Spleen (tissue), 7 donors: ENCODE results near the gene HID1.

Source experiments
- POLR2A ChIP-seq, 3 donors: fragments of 450-650 bp; IDR thresholded peaks; one replicate each; pipeline ENCODE4 v1.5.1; 2017; ENCODE audit warnings: antibody characterized with exemption in 3 of 3, mild to moderate bottlenecking in 1 of 3
- TF ChIP-seq, protein P1 (sequence below), 11 experiments: fragments of 200-600 bp in 7 of 11; fragments of 450-650 bp in 4 of 11; sonication (generic) in 4 of 11; IDR thresholded peaks in 8 of 11; conservative IDR thresholded peaks in 3 of 11; 1 replicate in 7 of 11; 2 replicates in 4 of 11; pipeline versions ENCODE4 v1.4.0 to v1.8.0; 2016 to 2021; ENCODE audit warnings: antibody characterized with exemption in 11 of 11, inconsistent platforms in 4 of 11, mild to moderate bottlenecking in 1 of 11
- donor health status: DM: no; HTN: no; CAD: no; lungs with moderate emphysema.
- donor health status: DM: no; HTN: no; CAD: no.
- donor health status: DM: no; HTN: no; CAD: no.

DNA sequence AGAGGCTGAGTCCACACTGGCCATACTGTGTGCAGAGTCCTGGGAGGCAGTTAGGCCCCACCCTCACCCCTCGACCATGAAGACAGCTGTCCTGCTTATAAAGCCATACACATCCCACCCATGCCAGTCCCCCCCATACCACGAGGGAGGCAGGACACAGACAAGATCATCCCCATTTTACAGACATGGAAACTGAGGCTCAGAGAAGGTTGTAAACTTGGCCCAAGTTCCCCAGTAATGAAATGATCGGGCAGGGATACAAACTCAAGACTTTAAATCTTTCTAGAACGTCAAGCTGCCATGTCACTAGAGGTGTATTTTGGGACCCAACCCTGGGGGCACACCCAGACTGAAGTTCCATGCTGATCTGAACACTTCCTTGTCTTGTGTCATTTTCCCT is 16.5 kb downstream of the HID1 start:
- TF ChIP-seq, protein P1, sequence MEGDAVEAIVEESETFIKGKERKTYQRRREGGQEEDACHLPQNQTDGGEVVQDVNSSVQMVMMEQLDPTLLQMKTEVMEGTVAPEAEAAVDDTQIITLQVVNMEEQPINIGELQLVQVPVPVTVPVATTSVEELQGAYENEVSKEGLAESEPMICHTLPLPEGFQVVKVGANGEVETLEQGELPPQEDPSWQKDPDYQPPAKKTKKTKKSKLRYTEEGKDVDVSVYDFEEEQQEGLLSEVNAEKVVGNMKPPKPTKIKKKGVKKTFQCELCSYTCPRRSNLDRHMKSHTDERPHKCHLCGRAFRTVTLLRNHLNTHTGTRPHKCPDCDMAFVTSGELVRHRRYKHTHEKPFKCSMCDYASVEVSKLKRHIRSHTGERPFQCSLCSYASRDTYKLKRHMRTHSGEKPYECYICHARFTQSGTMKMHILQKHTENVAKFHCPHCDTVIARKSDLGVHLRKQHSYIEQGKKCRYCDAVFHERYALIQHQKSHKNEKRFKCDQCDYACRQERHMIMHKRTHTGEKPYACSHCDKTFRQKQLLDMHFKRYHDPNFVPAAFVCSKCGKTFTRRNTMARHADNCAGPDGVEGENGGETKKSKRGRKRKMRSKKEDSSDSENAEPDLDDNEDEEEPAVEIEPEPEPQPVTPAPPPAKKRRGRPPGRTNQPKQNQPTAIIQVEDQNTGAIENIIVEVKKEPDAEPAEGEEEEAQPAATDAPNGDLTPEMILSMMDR (IDR thresholded peaks at IDR 0.05 in 8 of 11, conservative IDR thresholded peaks at IDR 0.05 in 3 of 11) = no peak
- TF ChIP-seq POLR2A (IDR thresholded peaks at IDR 0.05) = no peak
